GM12801 (cell line): Measurements from ENCODE around the gene GATAD2A.

Experiments used
- TF ChIP-seq, protein P1 (sequence below): IDR thresholded peaks from one replicate; pipeline ENCODE4 v1.5.1; 2011; ENCODE audit warnings: control low read depth; ENCODE audit not compliant: insufficient read length; ENCODE audit errors: extremely low read depth

The GATAD2A gene

DNA sequence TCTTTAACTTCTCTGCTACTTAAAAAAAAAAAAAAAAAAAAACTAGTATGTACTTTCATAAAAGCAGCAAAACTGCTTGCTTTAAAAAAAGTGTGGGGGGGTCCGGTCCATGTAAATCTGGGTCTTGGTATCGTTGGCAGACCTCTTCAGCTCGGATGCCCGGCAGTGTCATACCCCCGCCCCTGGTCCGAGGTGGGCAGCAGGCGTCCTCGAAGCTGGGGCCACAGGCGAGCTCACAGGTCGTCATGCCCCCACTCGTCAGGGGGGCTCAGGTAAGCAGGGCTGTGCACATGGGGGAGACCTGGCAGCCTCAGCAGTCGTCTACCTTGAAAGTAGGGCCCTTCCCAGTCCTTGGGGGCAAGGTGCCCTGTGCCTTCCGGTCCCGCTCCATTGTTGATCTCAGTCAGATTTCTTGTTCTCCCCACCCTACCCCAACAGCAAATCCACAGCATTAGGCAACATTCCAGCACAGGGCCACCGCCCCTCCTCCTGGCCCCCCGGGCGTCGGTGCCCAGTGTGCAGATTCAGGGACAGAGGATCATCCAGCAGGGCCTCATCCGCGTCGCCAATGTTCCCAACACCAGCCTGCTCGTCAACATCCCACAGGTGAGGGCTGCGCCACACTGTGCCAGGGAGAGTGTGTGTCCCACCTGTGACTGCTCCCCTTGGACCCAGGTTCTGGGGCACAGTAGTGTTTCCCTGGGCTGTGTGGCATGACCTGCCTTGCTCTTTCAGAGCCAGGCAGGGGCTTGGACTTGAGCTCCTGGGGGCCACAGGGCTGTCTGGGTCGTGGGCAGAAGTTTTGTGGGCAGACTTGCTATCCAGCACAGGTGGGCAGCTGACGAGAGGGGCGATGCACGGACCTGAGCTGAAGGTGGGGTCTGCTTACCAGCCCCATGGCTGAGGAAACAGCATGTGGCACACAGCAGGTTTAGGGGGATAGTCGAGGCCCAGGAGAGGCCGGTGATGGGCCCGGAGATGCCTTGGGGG lies 90.4 kb downstream of the GATAD2A start:
- TF ChIP-seq, protein P1, sequence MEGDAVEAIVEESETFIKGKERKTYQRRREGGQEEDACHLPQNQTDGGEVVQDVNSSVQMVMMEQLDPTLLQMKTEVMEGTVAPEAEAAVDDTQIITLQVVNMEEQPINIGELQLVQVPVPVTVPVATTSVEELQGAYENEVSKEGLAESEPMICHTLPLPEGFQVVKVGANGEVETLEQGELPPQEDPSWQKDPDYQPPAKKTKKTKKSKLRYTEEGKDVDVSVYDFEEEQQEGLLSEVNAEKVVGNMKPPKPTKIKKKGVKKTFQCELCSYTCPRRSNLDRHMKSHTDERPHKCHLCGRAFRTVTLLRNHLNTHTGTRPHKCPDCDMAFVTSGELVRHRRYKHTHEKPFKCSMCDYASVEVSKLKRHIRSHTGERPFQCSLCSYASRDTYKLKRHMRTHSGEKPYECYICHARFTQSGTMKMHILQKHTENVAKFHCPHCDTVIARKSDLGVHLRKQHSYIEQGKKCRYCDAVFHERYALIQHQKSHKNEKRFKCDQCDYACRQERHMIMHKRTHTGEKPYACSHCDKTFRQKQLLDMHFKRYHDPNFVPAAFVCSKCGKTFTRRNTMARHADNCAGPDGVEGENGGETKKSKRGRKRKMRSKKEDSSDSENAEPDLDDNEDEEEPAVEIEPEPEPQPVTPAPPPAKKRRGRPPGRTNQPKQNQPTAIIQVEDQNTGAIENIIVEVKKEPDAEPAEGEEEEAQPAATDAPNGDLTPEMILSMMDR: no peak

GRCh38 chr19:19498255-19498991 lies 92.9 kb downstream of the GATAD2A start:
- TF ChIP-seq, protein P1: no peak

GRCh38 chr19:19499272-19499995 lies 94.0 kb downstream of the GATAD2A start:
- TF ChIP-seq, protein P1: no peak

- TF ChIP-seq, protein P1: no peak
These were observed 95.6 kb downstream of the GATAD2A start for GRCh38 chr19:19500975-19501644.

DNA sequence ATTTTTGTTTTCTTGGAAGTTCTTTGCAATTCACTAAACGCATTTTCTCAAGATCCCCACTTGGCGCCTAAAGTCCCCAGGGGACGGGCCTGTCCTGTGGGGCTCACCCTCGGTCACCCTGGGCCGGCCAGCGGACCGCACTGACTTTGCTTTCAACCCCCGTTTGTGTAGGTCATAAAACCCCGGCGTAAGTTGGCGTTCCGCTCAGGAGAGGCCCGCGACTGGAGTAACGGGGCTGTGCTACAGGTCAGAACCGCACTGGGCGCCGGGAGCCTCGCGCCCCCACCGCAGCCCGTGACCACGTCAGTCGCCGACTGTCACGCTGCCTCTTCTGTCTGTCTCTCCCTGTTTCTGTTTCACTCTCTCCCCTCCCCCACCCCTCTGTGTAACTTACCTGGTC lies 96.3 kb downstream of the GATAD2A start:
- TF ChIP-seq, protein P1: no peak

GRCh38 chr19:19502281-19502680 lies 96.8 kb downstream of the GATAD2A start:
- TF ChIP-seq, protein P1: no peak
